ENCODE measurements around the gene GTF3C5.

The GTF3C5 gene

GRCh38 chr9:133045132-133045531 lies 14.3 kb downstream of the GTF3C5 start:
- peaks cover 4% of the 10 kb centered on the region for H3K4me1 ChIP-seq (ENCODE audit: insufficient read depth, low read length, poor library complexity, severe bottlenecking)
- H4K20me1 ChIP-seq (ENCODE audit: insufficient read depth, low read length, poor library complexity, severe bottlenecking): peaks cover 25% of the 10 kb centered on the region
- no peaks in the 10 kb centered on the region for H3K27me3 ChIP-seq (ENCODE audit: insufficient read depth, low read length, poor library complexity, severe bottlenecking)
- no peak for TF ChIP-seq EZH2phosphoT487 (IDR thresholded peaks at IDR 0.05; ENCODE audit: borderline replicate concordance)
- TF ChIP-seq, protein P1, sequence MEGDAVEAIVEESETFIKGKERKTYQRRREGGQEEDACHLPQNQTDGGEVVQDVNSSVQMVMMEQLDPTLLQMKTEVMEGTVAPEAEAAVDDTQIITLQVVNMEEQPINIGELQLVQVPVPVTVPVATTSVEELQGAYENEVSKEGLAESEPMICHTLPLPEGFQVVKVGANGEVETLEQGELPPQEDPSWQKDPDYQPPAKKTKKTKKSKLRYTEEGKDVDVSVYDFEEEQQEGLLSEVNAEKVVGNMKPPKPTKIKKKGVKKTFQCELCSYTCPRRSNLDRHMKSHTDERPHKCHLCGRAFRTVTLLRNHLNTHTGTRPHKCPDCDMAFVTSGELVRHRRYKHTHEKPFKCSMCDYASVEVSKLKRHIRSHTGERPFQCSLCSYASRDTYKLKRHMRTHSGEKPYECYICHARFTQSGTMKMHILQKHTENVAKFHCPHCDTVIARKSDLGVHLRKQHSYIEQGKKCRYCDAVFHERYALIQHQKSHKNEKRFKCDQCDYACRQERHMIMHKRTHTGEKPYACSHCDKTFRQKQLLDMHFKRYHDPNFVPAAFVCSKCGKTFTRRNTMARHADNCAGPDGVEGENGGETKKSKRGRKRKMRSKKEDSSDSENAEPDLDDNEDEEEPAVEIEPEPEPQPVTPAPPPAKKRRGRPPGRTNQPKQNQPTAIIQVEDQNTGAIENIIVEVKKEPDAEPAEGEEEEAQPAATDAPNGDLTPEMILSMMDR (conservative IDR thresholded peaks at IDR 0.05; ENCODE audit: low read length): no peak
- H3K9me2 ChIP-seq (replicated peaks; ENCODE audit: low read depth, low read length): no peaks in the 10 kb centered on the region
- H2AFZ ChIP-seq (ENCODE audit: low read length): no peak overlapping the region
- H3K79me2 ChIP-seq (ENCODE audit: insufficient read depth, low read length): peaks cover 19% of the 10 kb centered on the region
- H3K36me3 ChIP-seq (ENCODE audit: insufficient read depth, low read length): peaks cover 82% of the 10 kb centered on the region
- H3K4me2 ChIP-seq (ENCODE audit: low read depth, low read length, poor library complexity, severe bottlenecking): no peak overlapping the region
- no peaks in the 10 kb centered on the region for H3F3A ChIP-seq (ENCODE audit: low read depth)
- no peak overlapping the region for H3K4me3 ChIP-seq (ENCODE audit: low read length, poor library complexity, severe bottlenecking)
- H3K9ac ChIP-seq (ENCODE audit: low read depth, low read length, poor library complexity, severe bottlenecking): no peak overlapping the region
- no peaks in the 10 kb centered on the region for H3K9me3 ChIP-seq (ENCODE audit: insufficient read depth, low read depth, low read length)

- H3K36me3 ChIP-seq (ENCODE audit: insufficient read depth, low read length): peaks cover 90% of the 10 kb centered on the region
- peaks cover 4% of the 10 kb centered on the region for H3K4me1 ChIP-seq (ENCODE audit: insufficient read depth, low read length, poor library complexity, severe bottlenecking)
- no peaks in the 10 kb centered on the region for H3K27me3 ChIP-seq (ENCODE audit: insufficient read depth, low read length, poor library complexity, severe bottlenecking)
- H3K4me2 ChIP-seq (ENCODE audit: low read depth, low read length, poor library complexity, severe bottlenecking): no peak overlapping the region
- H3F3A ChIP-seq (ENCODE audit: low read depth): no peaks in the 10 kb centered on the region
- no peak overlapping the region for H3K9ac ChIP-seq (ENCODE audit: low read depth, low read length, poor library complexity, severe bottlenecking)
- H4K20me1 ChIP-seq (ENCODE audit: insufficient read depth, low read length, poor library complexity, severe bottlenecking): peaks cover 14% of the 10 kb centered on the region
- H3K9me2 ChIP-seq (replicated peaks; ENCODE audit: low read depth, low read length): no peaks in the 10 kb centered on the region
- no peaks in the 10 kb centered on the region for H3K9me3 ChIP-seq (ENCODE audit: insufficient read depth, low read depth, low read length)
- no peak overlapping the region for H2AFZ ChIP-seq (ENCODE audit: low read length)
- H3K4me3 ChIP-seq (ENCODE audit: low read length, poor library complexity, severe bottlenecking): no peak overlapping the region
- no peak for TF ChIP-seq EZH2phosphoT487 (IDR thresholded peaks at IDR 0.05; ENCODE audit: borderline replicate concordance)
- TF ChIP-seq, protein P1 (conservative IDR thresholded peaks at IDR 0.05; ENCODE audit: low read length): no peak
- H3K79me2 ChIP-seq (ENCODE audit: insufficient read depth, low read length): peaks cover 8% of the 10 kb centered on the region; the same call in 1 of the 2 replicates
Observed at GRCh38 chr9:133046196-133046899, 15.6 kb downstream of the GTF3C5 start.

DNA sequence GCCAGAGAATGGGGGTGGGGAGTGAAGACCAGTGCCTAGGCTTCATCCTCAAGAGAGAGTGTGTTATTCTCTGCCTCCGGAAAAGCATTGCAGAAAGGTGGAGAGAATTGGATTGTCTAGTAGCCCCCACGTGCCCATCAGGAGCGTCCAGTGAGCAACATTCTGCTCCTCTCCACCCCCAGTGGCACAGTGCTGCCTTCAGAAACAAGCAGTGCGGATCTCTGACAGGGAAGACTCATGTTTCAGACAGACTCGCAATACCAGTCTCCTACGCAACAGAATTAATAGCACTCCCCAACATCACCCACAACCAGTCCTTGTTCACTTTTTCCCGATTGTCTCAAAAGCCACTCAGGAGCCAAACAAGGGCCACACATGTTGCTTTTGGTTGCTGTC lies 16.1 kb downstream of the GTF3C5 start:
- Histone ChIP-seq H3K9me3 (ENCODE audit: insufficient read depth, low read depth, low read length) (no peaks in the 10 kb centered on the region), H3F3A (ENCODE audit: low read depth) (no peaks in the 10 kb centered on the region), H2AFZ (ENCODE audit: low read length) (no peak overlapping the region), H3K9me2 (replicated peaks; ENCODE audit: low read depth, low read length) (no peaks in the 10 kb centered on the region), H4K20me1 (ENCODE audit: insufficient read depth, low read length, poor library complexity, severe bottlenecking) (peaks cover 9% of the 10 kb centered on the region), H3K36me3 (ENCODE audit: insufficient read depth, low read length) (peaks cover 91% of the 10 kb centered on the region), H3K9ac (ENCODE audit: low read depth, low read length, poor library complexity, severe bottlenecking) (no peak overlapping the region), H3K4me1 (ENCODE audit: insufficient read depth, low read length, poor library complexity, severe bottlenecking) (peaks cover 4% of the 10 kb centered on the region), H3K4me3 (ENCODE audit: low read length, poor library complexity, severe bottlenecking) (no peak overlapping the region), H3K79me2 (ENCODE audit: insufficient read depth, low read length) (peaks cover 2% of the 10 kb centered on the region; the same call in 1 of the 2 replicates), H3K27me3 (ENCODE audit: insufficient read depth, low read length, poor library complexity, severe bottlenecking) (no peaks in the 10 kb centered on the region), H3K4me2 (ENCODE audit: low read depth, low read length, poor library complexity, severe bottlenecking) (no peak overlapping the region)
- TF ChIP-seq EZH2phosphoT487 (IDR thresholded peaks at IDR 0.05; ENCODE audit: borderline replicate concordance): no peak
- TF ChIP-seq, protein P1 (conservative IDR thresholded peaks at IDR 0.05; ENCODE audit: low read length): no peak

Measured in Loucy (cell line).